ENCODE results near the gene LUZP2. TPM values are rescaled to one million over a fixed set of nuclear protein-coding genes. Genes with fewer than 3 reads are reported as not detected.

The LUZP2 gene
- total RNA-seq, 2 experiments from 2014 or later, result not detected

DNA sequence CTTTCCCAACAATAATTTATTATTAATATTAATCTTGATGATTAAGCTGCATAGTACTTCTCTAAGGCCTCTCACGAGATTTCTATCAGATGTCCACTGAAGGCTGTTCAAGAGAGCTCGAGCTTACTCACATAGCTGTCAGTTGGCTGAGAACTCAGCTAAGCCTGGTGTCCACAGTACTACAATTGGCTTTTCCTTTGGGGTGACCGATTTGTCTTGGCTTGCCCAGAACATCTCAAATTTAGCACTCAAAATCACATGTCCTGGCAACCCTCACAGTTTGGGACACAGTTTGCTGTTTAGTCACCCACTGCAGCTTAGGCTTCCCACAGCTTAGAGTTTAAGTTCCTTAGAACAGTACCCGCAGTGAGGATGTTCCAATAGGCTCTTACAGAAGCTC is 96.5 kb downstream of the LUZP2 start:
- Histone ChIP-seq H3K36me3 (ENCODE audit: insufficient read depth, low read length) (no peaks in the 10 kb centered on the region), H3K27me3 (ENCODE audit: control insufficient read depth in 1 of 2, insufficient read depth in 2 of 2, low read length in 2 of 2) (no peaks in the 10 kb centered on the region), H3K27ac (ENCODE audit: low read depth in 1 of 2, low read length in 2 of 2) (no peak overlapping the region), H3K4me1 (ENCODE audit: insufficient read depth, low read length) (no peaks in the 10 kb centered on the region), H3K9me3 (ENCODE audit: control insufficient read depth in 1 of 2, insufficient read depth in 1 of 2, low read length in 2 of 2) (peaks cover 0 to 4% of the 10 kb centered on the region in 2 experiments), H3K4me3 (ENCODE audit: low read length) (no peak overlapping the region)
- intact Hi-C loops (cut with DNase I, micrococcal nuclease), result no loop called here
- ATAC-seq (ENCODE audit: poor library complexity) (no peak), DNase-seq (no peak)
- no peaks in the 10 kb centered on the region for H3K36me3 Mint-ChIP-seq (ENCODE audit: low read depth)
- no peak overlapping the region for H3K4me3 Mint-ChIP-seq
- TF ChIP-seq, protein P1, sequence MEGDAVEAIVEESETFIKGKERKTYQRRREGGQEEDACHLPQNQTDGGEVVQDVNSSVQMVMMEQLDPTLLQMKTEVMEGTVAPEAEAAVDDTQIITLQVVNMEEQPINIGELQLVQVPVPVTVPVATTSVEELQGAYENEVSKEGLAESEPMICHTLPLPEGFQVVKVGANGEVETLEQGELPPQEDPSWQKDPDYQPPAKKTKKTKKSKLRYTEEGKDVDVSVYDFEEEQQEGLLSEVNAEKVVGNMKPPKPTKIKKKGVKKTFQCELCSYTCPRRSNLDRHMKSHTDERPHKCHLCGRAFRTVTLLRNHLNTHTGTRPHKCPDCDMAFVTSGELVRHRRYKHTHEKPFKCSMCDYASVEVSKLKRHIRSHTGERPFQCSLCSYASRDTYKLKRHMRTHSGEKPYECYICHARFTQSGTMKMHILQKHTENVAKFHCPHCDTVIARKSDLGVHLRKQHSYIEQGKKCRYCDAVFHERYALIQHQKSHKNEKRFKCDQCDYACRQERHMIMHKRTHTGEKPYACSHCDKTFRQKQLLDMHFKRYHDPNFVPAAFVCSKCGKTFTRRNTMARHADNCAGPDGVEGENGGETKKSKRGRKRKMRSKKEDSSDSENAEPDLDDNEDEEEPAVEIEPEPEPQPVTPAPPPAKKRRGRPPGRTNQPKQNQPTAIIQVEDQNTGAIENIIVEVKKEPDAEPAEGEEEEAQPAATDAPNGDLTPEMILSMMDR (IDR thresholded peaks at IDR 0.05), result no peak
- H3K27ac Mint-ChIP-seq, result no peak overlapping the region
- no peaks in the 10 kb centered on the region for H3K4me1 Mint-ChIP-seq (ENCODE audit: low read depth)
- no peaks in the 10 kb centered on the region for H3K27me3 Mint-ChIP-seq
- ChIA-PET CTCF (no interaction called here), POLR2A (interaction anchor here (0.7 kb wide), 1 partner anchor 58 kb away, joined by 3 read pairs; no protein-coding TSS in a partner anchor)
- H3K9me3 Mint-ChIP-seq, result peaks cover 6% of the 10 kb centered on the region

DNA sequence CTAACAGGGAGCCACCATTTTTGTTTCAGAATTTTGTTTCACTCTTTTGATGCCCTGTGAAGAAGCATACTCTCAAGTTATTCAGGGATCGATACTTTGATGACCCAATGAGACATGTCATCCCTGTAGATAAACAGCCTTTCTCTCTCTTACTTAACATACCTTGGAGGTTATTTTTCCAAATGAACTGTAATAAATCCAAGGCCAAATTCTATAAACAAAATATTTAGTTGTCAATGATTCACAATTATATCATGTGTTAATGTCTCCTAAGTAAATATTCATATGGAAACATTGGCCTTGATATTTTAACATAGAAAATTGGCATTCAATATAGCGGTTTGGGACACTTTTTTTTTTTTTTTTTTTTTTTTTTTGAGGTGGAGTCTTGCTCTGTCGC is 97.5 kb downstream of the LUZP2 start:
- no peaks in the 10 kb centered on the region for H3K36me3 ChIP-seq (ENCODE audit: insufficient read depth, low read length)
- no peak overlapping the region for H3K27ac ChIP-seq (ENCODE audit: low read depth in 1 of 2, low read length in 2 of 2)
- Mint-ChIP-seq H3K4me3 (no peak overlapping the region), H3K27ac (no peak overlapping the region), H3K4me1 (ENCODE audit: low read depth) (no peaks in the 10 kb centered on the region), H3K27me3 (no peaks in the 10 kb centered on the region), H3K36me3 (ENCODE audit: low read depth) (no peaks in the 10 kb centered on the region), H3K9me3 (peaks cover 6% of the 10 kb centered on the region)
- POLR2A ChIA-PET, result no interaction called here
- intact Hi-C loops (cut with DNase I, micrococcal nuclease), result no loop called here
- H3K27me3 ChIP-seq (ENCODE audit: control insufficient read depth in 1 of 2, insufficient read depth in 2 of 2, low read length in 2 of 2), result no peaks in the 10 kb centered on the region
- no peak overlapping the region for H3K4me3 ChIP-seq (ENCODE audit: low read length)
- no peak for ATAC-seq (ENCODE audit: poor library complexity)
- TF ChIP-seq, protein P1 (IDR thresholded peaks at IDR 0.05), result no peak
- CTCF ChIA-PET, result no interaction called here
- no peaks in the 10 kb centered on the region for H3K4me1 ChIP-seq (ENCODE audit: insufficient read depth, low read length)
- DNase-seq, result no peak
- peaks cover 0 to 4% of the 10 kb centered on the region in 2 experiments for H3K9me3 ChIP-seq (ENCODE audit: control insufficient read depth in 1 of 2, insufficient read depth in 1 of 2, low read length in 2 of 2)

DNA sequence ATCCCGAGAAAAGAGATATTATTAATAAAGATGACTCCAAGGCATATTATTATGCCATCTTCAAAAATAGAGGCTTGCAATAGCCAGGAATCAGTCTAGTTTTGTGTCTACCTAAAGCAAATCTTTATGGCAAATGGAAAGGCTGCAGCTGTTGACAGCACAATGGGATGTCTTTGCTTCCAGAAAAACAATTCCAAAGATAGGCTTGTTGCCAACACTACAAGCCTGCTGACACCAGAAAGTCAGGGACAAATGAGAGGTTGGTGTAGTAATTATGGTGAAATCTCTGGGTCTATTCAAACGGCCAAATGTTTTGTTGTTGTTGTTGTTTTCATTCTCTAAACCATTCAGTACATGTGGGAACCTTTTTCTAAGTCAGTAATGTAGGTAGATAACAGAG is 101.8 kb downstream of the LUZP2 start:
- DNase-seq, result no peak
- Histone ChIP-seq H3K4me1 (ENCODE audit: insufficient read depth, low read length) (no peaks in the 10 kb centered on the region), H3K4me3 (ENCODE audit: low read length) (no peak overlapping the region), H3K36me3 (ENCODE audit: insufficient read depth, low read length) (no peaks in the 10 kb centered on the region), H3K27me3 (ENCODE audit: control insufficient read depth in 1 of 2, insufficient read depth in 2 of 2, low read length in 2 of 2) (no peaks in the 10 kb centered on the region), H3K9me3 (ENCODE audit: control insufficient read depth in 1 of 2, insufficient read depth in 1 of 2, low read length in 2 of 2) (peaks cover 0 to 4% of the 10 kb centered on the region in 2 experiments), H3K27ac (ENCODE audit: low read depth in 1 of 2, low read length in 2 of 2) (no peak overlapping the region)
- TF ChIP-seq, protein P1 (IDR thresholded peaks at IDR 0.05), result no peak
- peaks cover 7% of the 10 kb centered on the region for H3K9me3 Mint-ChIP-seq
- no peaks in the 10 kb centered on the region for H3K36me3 Mint-ChIP-seq (ENCODE audit: low read depth)
- ChIA-PET POLR2A (no interaction called here), CTCF (no interaction called here)
- no peaks in the 10 kb centered on the region for H3K27me3 Mint-ChIP-seq
- ATAC-seq (ENCODE audit: poor library complexity), result no peak
- H3K27ac Mint-ChIP-seq, result no peak overlapping the region
- H3K4me3 Mint-ChIP-seq, result no peak overlapping the region
- no peaks in the 10 kb centered on the region for H3K4me1 Mint-ChIP-seq (ENCODE audit: low read depth)
- intact Hi-C loops (cut with DNase I, micrococcal nuclease), result no loop called here
